ENCODE data around the gene SNX8.

DNA sequence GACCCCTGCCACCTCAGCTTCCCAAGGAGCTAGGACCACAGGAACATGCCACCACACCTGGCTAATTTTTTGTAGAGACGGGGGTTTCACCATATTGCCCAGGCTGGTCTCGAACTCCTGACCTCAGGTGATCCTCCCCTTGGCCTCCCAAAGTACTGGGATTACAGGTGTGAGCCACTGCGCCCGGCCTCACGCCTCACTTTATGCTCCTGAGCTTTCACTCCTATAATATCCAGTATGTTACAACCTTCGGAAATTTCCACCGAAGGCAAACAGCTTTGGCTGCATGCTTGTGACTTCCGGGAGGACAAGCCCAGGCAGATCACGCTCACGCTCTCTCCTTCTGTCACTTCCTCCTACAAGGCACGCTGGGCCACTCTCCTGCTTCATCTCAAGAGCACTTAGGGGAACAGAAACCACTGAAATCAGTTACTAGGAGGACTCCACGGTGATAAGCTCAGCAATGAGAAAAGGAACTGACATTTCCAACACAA lies 77.1 kb downstream of the SNX8 start:
- no peak for TF ChIP-seq POLR2AphosphoS5 (IDR thresholded peaks at IDR 0.05; ENCODE audit: insufficient read depth, low read depth, low read length)
- no peak for TF ChIP-seq JUN (IDR thresholded peaks at IDR 0.05; ENCODE audit: borderline replicate concordance, insufficient read depth, insufficient read length, low read depth)
- no peak for TF ChIP-seq POLR2A (IDR thresholded peaks at IDR 0.05; ENCODE audit: low read depth, low read length)
- TF ChIP-seq, protein P1, sequence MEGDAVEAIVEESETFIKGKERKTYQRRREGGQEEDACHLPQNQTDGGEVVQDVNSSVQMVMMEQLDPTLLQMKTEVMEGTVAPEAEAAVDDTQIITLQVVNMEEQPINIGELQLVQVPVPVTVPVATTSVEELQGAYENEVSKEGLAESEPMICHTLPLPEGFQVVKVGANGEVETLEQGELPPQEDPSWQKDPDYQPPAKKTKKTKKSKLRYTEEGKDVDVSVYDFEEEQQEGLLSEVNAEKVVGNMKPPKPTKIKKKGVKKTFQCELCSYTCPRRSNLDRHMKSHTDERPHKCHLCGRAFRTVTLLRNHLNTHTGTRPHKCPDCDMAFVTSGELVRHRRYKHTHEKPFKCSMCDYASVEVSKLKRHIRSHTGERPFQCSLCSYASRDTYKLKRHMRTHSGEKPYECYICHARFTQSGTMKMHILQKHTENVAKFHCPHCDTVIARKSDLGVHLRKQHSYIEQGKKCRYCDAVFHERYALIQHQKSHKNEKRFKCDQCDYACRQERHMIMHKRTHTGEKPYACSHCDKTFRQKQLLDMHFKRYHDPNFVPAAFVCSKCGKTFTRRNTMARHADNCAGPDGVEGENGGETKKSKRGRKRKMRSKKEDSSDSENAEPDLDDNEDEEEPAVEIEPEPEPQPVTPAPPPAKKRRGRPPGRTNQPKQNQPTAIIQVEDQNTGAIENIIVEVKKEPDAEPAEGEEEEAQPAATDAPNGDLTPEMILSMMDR (IDR thresholded peaks at IDR 0.05; ENCODE audit: extremely low read depth in 1 of 2, insufficient read depth in 1 of 2, low read depth in 1 of 2, low read length in 2 of 2) = no peak
- TF ChIP-seq GATA2 (IDR thresholded peaks at IDR 0.05; ENCODE audit: insufficient read depth, insufficient read length, low read depth, low read length) = no peak
- TF ChIP-seq, protein P2, sequence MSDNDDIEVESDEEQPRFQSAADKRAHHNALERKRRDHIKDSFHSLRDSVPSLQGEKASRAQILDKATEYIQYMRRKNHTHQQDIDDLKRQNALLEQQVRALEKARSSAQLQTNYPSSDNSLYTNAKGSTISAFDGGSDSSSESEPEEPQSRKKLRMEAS (IDR thresholded peaks at IDR 0.05; ENCODE audit: insufficient read depth, insufficient read length) = no peak
- no peak for TF ChIP-seq MYC (IDR thresholded peaks at IDR 0.05; ENCODE audit: low read depth, low read length)
- no peak for TF ChIP-seq EZH2 (IDR thresholded peaks at IDR 0.05; ENCODE audit: borderline replicate concordance, low read depth, low read length, severe bottlenecking)
- no peak for TF ChIP-seq FOS (IDR thresholded peaks at IDR 0.05; ENCODE audit: borderline replicate concordance, insufficient read depth, low read length)

Data from endothelial cell of umbilical vein (primary cell).